K562 (cell line): Measurements from ENCODE around the gene SPON2. TPM values are rescaled to one million over a fixed set of nuclear protein-coding genes. Genes with fewer than 3 reads are reported as not detected.
A peak's percentile ranks its signal among the peaks of the same experiment; 100 is the strongest.

ENCODE experiments used
- ASH1L ChIP-seq: fragments of 450-650 bp; IDR thresholded peaks from 2 replicates; pipeline ENCODE4 v1.6.1; 2018; ENCODE audit warnings: borderline replicate concordance, mild to moderate bottlenecking, low read depth; ENCODE audit not compliant: partially characterized antibody
- CBFB ChIP-seq: sonication (generic); formaldehyde crosslinking; IDR thresholded peaks from 2 replicates; pipeline ENCODE4 v1.4.0; 2020; ENCODE audit warnings: mild to moderate bottlenecking, missing genetic modification reagents
- CBX3 ChIP-seq, 2 experiments: IDR thresholded peaks; 1 replicate in 1 of 2; 2 replicates in 1 of 2; pipeline ENCODE4 v1.6.1; 2012; ENCODE audit warnings: inconsistent platforms in 2 of 2, low read length in 2 of 2, borderline replicate concordance in 1 of 2, control low read depth in 1 of 2
- CHD4 ChIP-seq: fragments of 200-600 bp; sonication (generic); IDR thresholded peaks from 3 replicates; pipeline ENCODE4 v1.6.1; 2012; ENCODE audit warnings: low read depth, mild to moderate bottlenecking, mixed read lengths, low read length, inconsistent platforms; ENCODE audit not compliant: insufficient read depth, insufficient replicate concordance, poor library complexity, severe bottlenecking
- DACH1 ChIP-seq: fragments of 450-650 bp; IDR thresholded peaks from 2 replicates; pipeline ENCODE4 v1.6.1; 2018; ENCODE audit not compliant: partially characterized antibody
- ELK3 ChIP-seq: fragments of 450-650 bp; formaldehyde crosslinking; IDR thresholded peaks from 2 replicates; pipeline ENCODE4 v1.4.0; 2020; ENCODE audit warnings: mild to moderate bottlenecking
- GATAD2A ChIP-seq: fragments of 450-650 bp; IDR thresholded peaks from 2 replicates; pipeline ENCODE4 v1.6.1; 2017
- GMEB1 ChIP-seq: fragments of 250-450 bp; sonication (Bioruptor Pico); IDR thresholded peaks from 2 replicates; pipeline ENCODE4 v1.4.0; 2020; ENCODE audit warnings: mild to moderate bottlenecking
- HDAC3 ChIP-seq: fragments of 450-650 bp; IDR thresholded peaks from 2 replicates; pipeline ENCODE4 v1.6.1; 2018; ENCODE audit warnings: borderline replicate concordance, mild to moderate bottlenecking, moderate library complexity; ENCODE audit not compliant: partially characterized antibody
- IRF2 ChIP-seq: sonication (generic); formaldehyde crosslinking; IDR thresholded peaks from 2 replicates; pipeline ENCODE4 v1.8.1; 2022; ENCODE audit warnings: mild to moderate bottlenecking, missing genetic modification reagents
- KLF16 ChIP-seq: IDR thresholded peaks from 2 replicates; pipeline ENCODE4 v1.6.1; 2016; ENCODE audit warnings: antibody characterized with exemption
- MBD2 ChIP-seq: sonication (generic); IDR thresholded peaks from 2 replicates; pipeline ENCODE4 v1.6.1; 2016; ENCODE audit warnings: low read depth, borderline replicate concordance
- MED1 ChIP-seq: sonication (generic); formaldehyde crosslinking; IDR thresholded peaks from 2 replicates; pipeline ENCODE4 v1.8.1; 2023; ENCODE audit warnings: missing genetic modification reagents, borderline replicate concordance
- MEIS2 ChIP-seq: fragments of 450-650 bp; IDR thresholded peaks from 2 replicates; pipeline ENCODE4 v1.6.1; 2014; ENCODE audit warnings: mild to moderate bottlenecking; ENCODE audit not compliant: partially characterized antibody
- RBM34 ChIP-seq: fragments of 200-400 bp; formaldehyde crosslinking; IDR thresholded peaks from 2 replicates; pipeline ENCODE4 v1.6.1; 2018; ENCODE audit warnings: low read length, borderline replicate concordance; ENCODE audit not compliant: insufficient read depth
- SAFB ChIP-seq: fragments of 200-400 bp; formaldehyde crosslinking; IDR thresholded peaks from 2 replicates; pipeline ENCODE4 v1.6.1; 2017; ENCODE audit warnings: low read depth, low read length, borderline replicate concordance
- SNRNP70 ChIP-seq: fragments of 200-400 bp; formaldehyde crosslinking; optimal IDR thresholded peaks from 2 replicates; pipeline ENCODE3; 2017; ENCODE audit warnings: low read depth, low read length
- SOX6 ChIP-seq: fragments of 450-650 bp; IDR thresholded peaks from 2 replicates; pipeline ENCODE4 v1.6.1; 2014; ENCODE audit warnings: mild to moderate bottlenecking
- STAG1 ChIP-seq: sonication (generic); formaldehyde crosslinking; IDR thresholded peaks from 2 replicates; pipeline ENCODE4 v1.5.0; 2020; ENCODE audit warnings: missing genetic modification reagents, borderline replicate concordance
- TCF7 ChIP-seq: sonication (generic); IDR thresholded peaks from 2 replicates; pipeline ENCODE4 v1.6.1; 2016; ENCODE audit warnings: antibody characterized with exemption, borderline replicate concordance
- TCFL5 ChIP-seq: fragments of 250-450 bp; sonication (Bioruptor Pico); conservative IDR thresholded peaks from 2 replicates; pipeline ENCODE4 v1.6.1; 2021; ENCODE audit warnings: mild to moderate bottlenecking, moderate library complexity, matching md5 sums
- TEAD1 ChIP-seq, 2 experiments: fragments of 450-650 bp in 1 of 2; sonication (generic) in 1 of 2; formaldehyde crosslinking; IDR thresholded peaks; 2 replicates each; pipeline versions ENCODE4 v1.4.0 to v1.8.0; 2020 to 2022; ENCODE audit warnings: mild to moderate bottlenecking in 2 of 2, missing genetic modification reagents in 1 of 2
- XRCC5 ChIP-seq: fragments of 200-400 bp; formaldehyde crosslinking; IDR thresholded peaks from 2 replicates; pipeline ENCODE4 v1.6.1; 2017; ENCODE audit warnings: low read depth, mild to moderate bottlenecking, low read length
- ZFP30 ChIP-seq: fragments of 250-450 bp; sonication (Bioruptor Pico); IDR thresholded peaks from 2 replicates; pipeline ENCODE4 v1.8.0; 2022; ENCODE audit warnings: moderate library complexity, mild to moderate bottlenecking, inconsistent platforms, borderline replicate concordance
- ZNF133 ChIP-seq: fragments of 250-450 bp; sonication (Bioruptor Pico); IDR thresholded peaks from 2 replicates; pipeline ENCODE4 v1.4.0; 2020; ENCODE audit warnings: mild to moderate bottlenecking
- ZNF143 ChIP-seq: sonication (generic); formaldehyde crosslinking; IDR thresholded peaks from 2 replicates; pipeline ENCODE4 v1.9.0; 2022; ENCODE audit warnings: mild to moderate bottlenecking, missing genetic modification reagents
- ZNF239 ChIP-seq: fragments of 250-450 bp; sonication (Bioruptor Pico); IDR thresholded peaks from 2 replicates; pipeline ENCODE4 v1.4.0; 2020; ENCODE audit warnings: mild to moderate bottlenecking
- ZNF263 ChIP-seq: sonication (generic); formaldehyde crosslinking; IDR thresholded peaks from 2 replicates; pipeline ENCODE4 v1.8.0; 2022; ENCODE audit warnings: mild to moderate bottlenecking, missing genetic modification reagents, borderline replicate concordance
- ZNF551 ChIP-seq: fragments of 250-450 bp; sonication (Bioruptor Pico); IDR thresholded peaks from 2 replicates; pipeline ENCODE4 v1.5.0; 2021; ENCODE audit warnings: mild to moderate bottlenecking, moderate library complexity
- polyA plus RNA-seq, 8 experiments: library from polyadenylated mRNA; depleted of rRNA in 4 of 8; stranded (reverse) in 5 of 8; unstranded in 3 of 8; fragments of >200 nt; fragmentation: Nextera tagmentation in 2 of 8; fragmentation: Illumina TruSeq in 1 of 8; extraction: Ambion mirVana in 2 of 8; extraction: Trizol in 1 of 8; gene quantifications; 2 replicates each; pipeline versions ENCODE4 v1.2.1 to v1.2.3, GENCODE V29; 2011 to 2014; ENCODE audit warnings: inconsistent platforms in 1 of 8, missing spikeins in 1 of 8
- total RNA-seq, 7 experiments: library from RNA; depleted of rRNA in 6 of 7; stranded (reverse); fragments of >200 nt in 6 of 7; fragmentation: Illumina TruSeq in 2 of 7; extraction: Trizol in 2 of 7; gene quantifications; 2 replicates each; pipeline versions ENCODE4 v1.2.1 to v1.2.3, GENCODE V29; 2011 to 2021; ENCODE audit warnings: low replicate concordance in 1 of 7

SPON2 gene
- total and polyA plus RNA-seq, 9 of the 15 experiments (the other 6 are each of a cell fraction or from before 2014, with no cell fraction given) = 0.21 to 2.2 (median 0.83) TPM

- TF ChIP-seq GMEB1 (CRISPR knock-in tag) = no peak
- TF ChIP-seq TEAD1 (CRISPR knock-in tag; IDR thresholded peaks at IDR 0.05) = peak in 1 of 2 experiments; percentile 75; a peak in 2 of 4 replicates
- TF ChIP-seq HDAC3 = no peak
- peak; percentile 37; the same call in 1 of the 2 replicates for TF ChIP-seq ZNF143
- TF ChIP-seq SNRNP70 = no peak
- no peak for TF ChIP-seq MED1 (CRISPR knock-in tag)
- no peak for TF ChIP-seq CBFB
- TF ChIP-seq CHD4 = no peak
- TF ChIP-seq ASH1L = no peak
- TF ChIP-seq ELK3 (CRISPR knock-in tag) = no peak
- no peak for TF ChIP-seq ZFP30 (CRISPR knock-in tag)
- no peak; the same call in 1 of the 2 replicates for TF ChIP-seq STAG1
- no peak for TF ChIP-seq CBX3 (IDR thresholded peaks at IDR 0.05; ENCODE audit: borderline replicate concordance in 1 of 2, low read length in 2 of 2)
- no peak for TF ChIP-seq ZNF133 (CRISPR knock-in tag)
- no peak for TF ChIP-seq IRF2
- no peak for TF ChIP-seq TCFL5 (CRISPR knock-in tag)
- 0 out of 2 replicates have a peak, but pooled peaks have one; percentile 9 for TF ChIP-seq SOX6
- TF ChIP-seq RBM34 = no peak
- no peak for TF ChIP-seq MBD2
- TF ChIP-seq TCF7 = no peak
- no peak for TF ChIP-seq SAFB
- peak; percentile 51 for TF ChIP-seq XRCC5
- no peak for TF ChIP-seq ZNF239
- TF ChIP-seq ZNF551 (CRISPR knock-in tag) = no peak
- no peak for TF ChIP-seq KLF16
- TF ChIP-seq MEIS2 = peak; percentile 44
- no peak for TF ChIP-seq DACH1
- peak; percentile 23; the same call in 1 of the 2 replicates for TF ChIP-seq GATAD2A
- peak; percentile 70 for TF ChIP-seq ZNF263 (CRISPR knock-in tag)
These were observed 5.0 kb downstream of the SPON2 start (continued) for GRCh38 chr4:1167244-1167949.
